ENCODE measurements around the gene GEMIN2.
"Not testable (repeated sequence)": the region's sequence is repeated elsewhere in the genome, so short reads cannot be mapped to it uniquely, and the experiment has no call there.

Gene GEMIN2

GRCh38 chr14:39102265-39102968 lies 11.7 kb upstream of the GEMIN2 start:
- peak; percentile 18 for DNase-seq (ENCODE audit: low spot score)
- no peak for TF ChIP-seq CTCF (IDR thresholded peaks at IDR 0.05; ENCODE audit: extremely low read depth, insufficient read depth, missing control alignments)
- in situ Hi-C loops (cut with MboI; ENCODE audit: low pct_unique_long_range_greater_than_20kb, low sequenced_read_pairs, unreplicated experiment), result no loop called here

- in situ Hi-C loops (cut with MboI; ENCODE audit: low pct_unique_long_range_greater_than_20kb, low sequenced_read_pairs, unreplicated experiment), result no loop called here
- DNase-seq (ENCODE audit: low spot score), result peak; percentile 91
- TF ChIP-seq CTCF (IDR thresholded peaks at IDR 0.05; ENCODE audit: extremely low read depth, insufficient read depth, missing control alignments), result peak; percentile 15
Measured at GRCh38 chr14:39102969-39103957, 10.9 kb upstream of the GEMIN2 start, which contains the start of gene SEC23A. TSS of gene SEC23A (minus strand) at chr14:39103235. CDS start at chr14:39096118, 7,117 bp downstream.

- DNase-seq (ENCODE audit: low spot score); in situ Hi-C loops (cut with MboI; ENCODE audit: low pct_unique_long_range_greater_than_20kb, low sequenced_read_pairs, unreplicated experiment): not testable (repeated sequence)
Measured at GRCh38 chr14:39104078-39104801, 9.9 kb upstream of the GEMIN2 start.

GRCh38 chr14:39107591-39107996 lies 6.5 kb upstream of the GEMIN2 start:
- in situ Hi-C loops (cut with MboI; ENCODE audit: low pct_unique_long_range_greater_than_20kb, low sequenced_read_pairs, unreplicated experiment), result no loop called here

GRCh38 chr14:39108791-39109190 lies 5.3 kb upstream of the GEMIN2 start:
- in situ Hi-C loops (cut with MboI; ENCODE audit: low pct_unique_long_range_greater_than_20kb, low sequenced_read_pairs, unreplicated experiment), result no loop called here
- TF ChIP-seq CTCF (IDR thresholded peaks at IDR 0.05; ENCODE audit: extremely low read depth, insufficient read depth, missing control alignments), result no peak
- no peak for DNase-seq (ENCODE audit: low spot score)

More at GRCh38 chr14:39107591-39107996, 6.5 kb upstream of the GEMIN2 start:
- TF ChIP-seq CTCF (IDR thresholded peaks at IDR 0.05; ENCODE audit: extremely low read depth, insufficient read depth, missing control alignments), result peak; percentile 46
- peak; percentile 59 for DNase-seq (ENCODE audit: low spot score)

GRCh38 chr14:39109893-39110715 lies 4.0 kb upstream of the GEMIN2 start:
- no peak for TF ChIP-seq CTCF (IDR thresholded peaks at IDR 0.05; ENCODE audit: extremely low read depth, insufficient read depth, missing control alignments)
- peak; percentile 31 for DNase-seq (ENCODE audit: low spot score)
- in situ Hi-C loops (cut with MboI; ENCODE audit: low pct_unique_long_range_greater_than_20kb, low sequenced_read_pairs, unreplicated experiment), result no loop called here
